SK-N-SH (cell line): ENCODE results near the gene NBEA. TPM values are rescaled to one million over a fixed set of nuclear protein-coding genes. Genes with fewer than 3 reads are reported as not detected.
A peak's percentile ranks its signal among the peaks of the same experiment; 100 is the strongest.

ENCODE experiments used
- CTCF ChIA-PET: fragments of 300-600, 350-600 bp; formaldehyde crosslinking; extraction: SDS; loops from one replicate; lab custom pipeline; 2021; lab: Yijun Ruan, JAX
- POLR2A ChIA-PET: fragments of 350-600 bp; sonication (Branson Sonifier 250); formaldehyde crosslinking; extraction: SDS; loops from one replicate; lab custom pipeline; 2020; ENCODE audit warnings: antibody characterized with exemption, inconsistent platforms; lab: Yijun Ruan, JAX
- DNase-seq: peaks from one replicate; pipeline ENCODE4 v3.0.0; 2012
- H2AFZ ChIP-seq: fragments of 200-600 bp; sonication (generic); 2 replicates; pipeline ENCODE4 v1.8.1; 2016; ENCODE audit warnings: antibody characterized with exemption, mild to moderate bottlenecking, low read depth
- H3F3A ChIP-seq: fragments of 200-600 bp; sonication (generic); replicated peaks from 2 replicates; pipeline ENCODE3; 2016; ENCODE audit warnings: antibody characterized with exemption, mild to moderate bottlenecking; ENCODE audit not compliant: insufficient read depth
- H3K27ac ChIP-seq, 2 experiments: fragments of 200-500 bp in 1 of 2; fragments of 200-600 bp in 1 of 2; sonication (Bioruptor generic) in 1 of 2; sonication (generic), shearing (Covaris generic) in 1 of 2; 2 replicates each; pipeline versions ENCODE4 v1.5.1 to v1.6.1; 2014 to 2016; ENCODE audit warnings: low read depth in 2 of 2, inconsistent platforms in 1 of 2, low read length in 1 of 2, mild to moderate bottlenecking in 1 of 2, mixed read lengths in 1 of 2
- H3K27me3 ChIP-seq: fragments of 200-600 bp; sonication (generic), shearing (Covaris generic); 2 replicates; pipeline ENCODE4 v1.6.1; 2016; ENCODE audit warnings: mixed run types; ENCODE audit not compliant: insufficient read depth
- H3K36me3 ChIP-seq, 2 experiments: fragments of 200-500 bp in 1 of 2; fragments of 200-600 bp in 1 of 2; sonication (Bioruptor generic) in 1 of 2; sonication (generic) in 1 of 2; replicated peaks in 1 of 2; 2 replicates each; pipeline versions ENCODE3 to v1.5.1; 2014 to 2016; ENCODE audit warnings: low read length in 1 of 2, mild to moderate bottlenecking in 1 of 2; ENCODE audit not compliant: insufficient read depth in 2 of 2, control insufficient read depth in 1 of 2
- H3K4me1 ChIP-seq, 2 experiments: fragments of 200-500 bp in 1 of 2; fragments of 200-600 bp in 1 of 2; sonication (Bioruptor generic) in 1 of 2; sonication (generic), shearing (Covaris generic) in 1 of 2; 2 replicates each; pipeline versions ENCODE4 v1.5.1 to v1.6.1; 2014 to 2016; ENCODE audit warnings: low read depth in 1 of 2, low read length in 1 of 2, mixed run types in 1 of 2; ENCODE audit not compliant: insufficient read depth in 2 of 2, control insufficient read depth in 1 of 2
- H3K4me2 ChIP-seq: fragments of 200-600 bp; sonication (generic), shearing (Covaris generic); 2 replicates; pipeline ENCODE4 v1.6.1; 2017; ENCODE audit warnings: mixed run types
- H3K4me3 ChIP-seq, 2 experiments: fragments of 200-500 bp in 1 of 2; fragments of 200-600 bp in 1 of 2; sonication (Bioruptor generic) in 1 of 2; sonication (generic), shearing (Covaris generic) in 1 of 2; 2 replicates each; pipeline versions ENCODE4 v1.5.1 to v1.8.1; 2014 to 2016; ENCODE audit warnings: low read depth in 2 of 2, inconsistent platforms in 1 of 2, low read length in 1 of 2, mild to moderate bottlenecking in 1 of 2, mixed read lengths in 1 of 2, moderate library complexity in 1 of 2
- H3K79me2 ChIP-seq: fragments of 200-600 bp; sonication (generic); 2 replicates; pipeline ENCODE4 v1.8.1; 2017; ENCODE audit warnings: mild to moderate bottlenecking; ENCODE audit not compliant: insufficient read depth
- H3K9ac ChIP-seq: fragments of 200-600 bp; sonication (generic); 2 replicates; pipeline ENCODE4 v1.6.1; 2017; ENCODE audit warnings: mixed run types
- H3K9me2 ChIP-seq: fragments of 200-600 bp; sonication (generic); 2 replicates; pipeline ENCODE4 v1.6.1; 2017; ENCODE audit warnings: mixed run types
- H3K9me3 ChIP-seq: fragments of 200-600 bp; sonication (generic); 2 replicates; pipeline ENCODE4 v1.6.1; 2017; ENCODE audit warnings: mixed run types, mild to moderate bottlenecking, moderate library complexity
- H4K20me1 ChIP-seq: fragments of 200-600 bp; sonication (generic); 2 replicates; pipeline ENCODE4 v1.6.1; 2017; ENCODE audit warnings: mild to moderate bottlenecking, mixed run types; ENCODE audit not compliant: insufficient read depth
- CTCF ChIP-seq: fragments of 200-600 bp; sonication (generic); IDR thresholded peaks from 2 replicates; pipeline ENCODE4 v1.6.1; 2017; ENCODE audit warnings: antibody characterized with exemption, mild to moderate bottlenecking, moderate library complexity
- ELF1 ChIP-seq: IDR thresholded peaks from 2 replicates; pipeline ENCODE4 v1.4.0; 2012
- FOSL2 ChIP-seq: IDR thresholded peaks from 2 replicates; pipeline ENCODE4 v1.4.0; 2012; ENCODE audit warnings: low read depth, mild to moderate bottlenecking, moderate library complexity, borderline replicate concordance
- FOXJ3 ChIP-seq: sonication (generic); formaldehyde crosslinking; IDR thresholded peaks from 2 replicates; pipeline ENCODE4 v1.5.1; 2020; ENCODE audit warnings: mild to moderate bottlenecking, missing genetic modification reagents
- FOXM1 ChIP-seq: IDR thresholded peaks from 2 replicates; pipeline ENCODE4 v1.4.0; 2012; ENCODE audit warnings: low read depth, mild to moderate bottlenecking
- GABPA ChIP-seq: IDR thresholded peaks from 2 replicates; pipeline ENCODE4 v1.4.0; 2012; ENCODE audit warnings: low read depth, mild to moderate bottlenecking
- JUND ChIP-seq: IDR thresholded peaks from 2 replicates; pipeline ENCODE4 v1.4.0; 2012
- MAX ChIP-seq: IDR thresholded peaks from 2 replicates; pipeline ENCODE4 v1.4.0; 2012; ENCODE audit warnings: low read depth
- MXI1 ChIP-seq: IDR thresholded peaks from 2 replicates; pipeline ENCODE4 v1.6.1; 2012; ENCODE audit warnings: mild to moderate bottlenecking, low read depth, low read length, improper control_type of control experiment
- NFIC ChIP-seq: IDR thresholded peaks from 2 replicates; pipeline ENCODE4 v1.4.0; 2012; ENCODE audit warnings: borderline replicate concordance
- NRF1 ChIP-seq: IDR thresholded peaks from 2 replicates; pipeline ENCODE4 v1.6.1; 2012; ENCODE audit warnings: low read depth, mild to moderate bottlenecking, low read length
- POLR2AphosphoS5 ChIP-seq: IDR thresholded peaks from 2 replicates; pipeline ENCODE4 v1.6.1; 2012; ENCODE audit warnings: low read depth, low read length
- RAD21 ChIP-seq: IDR thresholded peaks from 2 replicates; pipeline ENCODE4 v1.6.1; 2012; ENCODE audit warnings: mild to moderate bottlenecking, low read length
- RCOR1 ChIP-seq: fragments of 150-350 bp; IDR thresholded peaks from 2 replicates; pipeline ENCODE4 v1.6.1; 2017; ENCODE audit warnings: antibody characterized with exemption, low read length
- REST ChIP-seq: IDR thresholded peaks from 2 replicates; pipeline ENCODE4 v1.6.1; 2012; ENCODE audit warnings: mild to moderate bottlenecking, low read depth, low read length, moderate library complexity
- RFX5 ChIP-seq: IDR thresholded peaks from 2 replicates; pipeline ENCODE4 v1.6.1; 2012; ENCODE audit warnings: mild to moderate bottlenecking, improper control_type of control experiment, low read length
- RXRA ChIP-seq: IDR thresholded peaks from 2 replicates; pipeline ENCODE4 v1.4.0; 2012; ENCODE audit warnings: low read depth, mild to moderate bottlenecking, borderline replicate concordance
- SIN3A ChIP-seq: IDR thresholded peaks from 2 replicates; pipeline ENCODE4 v1.6.1; 2012; ENCODE audit warnings: low read depth, mild to moderate bottlenecking, low read length, moderate library complexity, borderline replicate concordance
- TAF1 ChIP-seq: IDR thresholded peaks from 2 replicates; pipeline ENCODE4 v1.6.1; 2012; ENCODE audit warnings: low read depth, mild to moderate bottlenecking, low read length, moderate library complexity, borderline replicate concordance
- TCF12 ChIP-seq: IDR thresholded peaks from 2 replicates; pipeline ENCODE4 v1.4.0; 2012
- YY1 ChIP-seq: IDR thresholded peaks from 2 replicates; pipeline ENCODE4 v1.4.0; 2012; ENCODE audit warnings: low read depth, mild to moderate bottlenecking
- ZBTB33 ChIP-seq: IDR thresholded peaks from 2 replicates; pipeline ENCODE4 v1.4.0; 2012; ENCODE audit warnings: low read depth, borderline replicate concordance
- WGBS: methylation state at CpG from one replicate; pipeline ENCODE4 v1.1.6; 2017; ENCODE audit warnings: low lambda C conversion rate; 5-methylcytosine and 5-hydroxymethylcytosine counted together
- polyA plus RNA-seq, 3 experiments: library from polyadenylated mRNA; depleted of rRNA; stranded (reverse); fragments of >200 nt; gene quantifications; 2 replicates each; pipeline ENCODE4 v1.2.3, GENCODE V29; 2012

The NBEA gene
- polyA plus RNA-seq, 1 of the 3 experiments (the other 2 are of a cell fraction) = 12.3 TPM

GRCh38 chr13:35552172-35552844, 610.2 kb downstream of the NBEA start (continued):
- TF ChIP-seq NFIC (no peak), CTCF (no peak), SIN3A (no peak), FOXM1 (0 out of 2 replicates have a peak, but pooled peaks have one; percentile 74), TAF1 (no peak), YY1 (no peak), ELF1 (no peak), TCF12 (peak; percentile 70), RXRA (peak; percentile 22; the same call in 1 of the 2 replicates), JUND (peak; percentile 57), RAD21 (no peak)
- TF ChIP-seq, all 33 proteins: peak for 10

GRCh38 chr13:35554972-35555623, 613.0 kb downstream of the NBEA start:
- H3K79me2 ChIP-seq = no peaks in the 10 kb centered on the region; the same call in 1 of the 2 replicates
- peaks cover 53% of the 10 kb centered on the region for H3F3A ChIP-seq
- WGBS = 36% methylated on average over 3 of the region's 3 CpGs
- no peak overlapping the region for H3K4me3 ChIP-seq
- no peaks in the 10 kb centered on the region for H3K27me3 ChIP-seq
- H3K4me1 ChIP-seq = peaks cover 22 to 36% of the 10 kb centered on the region in 2 experiments; a peak in 2 of 4 replicates
- H3K9me2 ChIP-seq = no peaks in the 10 kb centered on the region
- DNase-seq = no peak
- H3K27ac ChIP-seq = peak overlapping the region; percentile 77 to 85
- H2AFZ ChIP-seq = no peak overlapping the region
- ChIA-PET POLR2A (interaction anchor here (1.3 to 1.7 kb wide), 2 partner anchors 76 to 80 kb away, joined by 4 to 5 read pairs; no protein-coding TSS in a partner anchor), CTCF (interaction anchor here (0.6 to 2.0 kb wide), 5 partner anchors 15 to 234 kb away, joined by 3 to 6 read pairs (median 3); no protein-coding TSS in a partner anchor)
- H4K20me1 ChIP-seq = no peaks in the 10 kb centered on the region
- no peaks in the 10 kb centered on the region for H3K9me3 ChIP-seq
- peaks cover 0 to 2% of the 10 kb centered on the region in 2 experiments for H3K36me3 ChIP-seq
- peak overlapping the region; percentile 7; the same call in 1 of the 2 replicates for H3K4me2 ChIP-seq
- no peak overlapping the region for H3K9ac ChIP-seq
- TF ChIP-seq ZBTB33 (no peak), RFX5 (no peak), NFIC (no peak), RCOR1 (peak; percentile 51; the same call in 1 of the 2 replicates), FOXJ3 (CRISPR knock-in tag) (0 out of 2 replicates have a peak, but pooled peaks have one; percentile 42), POLR2AphosphoS5 (peak; percentile 37; the same call in 1 of the 2 replicates), FOSL2 (peak; percentile 42; the same call in 1 of the 2 replicates), MAX (no peak), REST (no peak), NRF1 (no peak), MXI1 (no peak), RXRA (no peak), GABPA (no peak)
